GM12874 (cell line): ENCODE measurements around the gene MRTO4.

Source experiments
- TF ChIP-seq, protein P1 (sequence below): IDR thresholded peaks from 2 replicates; pipeline ENCODE4 v1.5.1; 2011; ENCODE audit warnings: low read depth, mild to moderate bottlenecking, control low read depth, low read length, moderate library complexity; ENCODE audit not compliant: insufficient read depth

Gene MRTO4

DNA sequence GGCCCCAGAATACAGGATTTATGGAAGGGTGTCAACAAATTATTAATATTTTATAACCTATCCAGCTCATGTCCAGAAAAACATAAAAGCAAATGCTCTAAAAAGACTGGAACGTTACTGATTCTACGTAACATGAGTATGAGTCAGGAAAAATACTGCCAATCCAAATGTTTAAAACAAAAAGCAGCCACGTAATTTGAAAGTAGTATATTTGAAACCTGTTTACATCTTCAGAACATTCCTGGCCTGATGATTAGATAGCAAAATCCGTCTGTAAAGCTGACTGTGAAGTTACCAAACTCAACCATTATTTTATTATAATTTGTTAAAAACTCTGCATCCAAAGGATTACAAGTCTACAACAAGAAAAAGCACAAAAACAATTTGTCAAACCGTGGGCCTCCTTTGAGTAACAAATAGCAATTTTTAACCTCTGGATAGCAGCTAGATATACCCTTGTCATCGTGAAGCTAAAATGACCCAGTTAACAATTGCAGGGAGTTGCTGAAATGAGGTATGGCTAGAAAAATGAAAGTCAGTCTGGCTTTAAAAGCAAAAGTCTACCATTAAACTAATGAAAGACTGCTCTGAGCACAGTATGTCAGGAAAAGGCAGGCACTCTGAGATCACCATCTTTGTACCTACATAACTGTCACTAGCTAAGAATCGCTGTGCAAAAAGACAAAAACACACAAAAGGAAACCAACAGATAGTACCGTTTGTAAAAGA is 42.7 kb upstream of the MRTO4 start:
- TF ChIP-seq, protein P1, sequence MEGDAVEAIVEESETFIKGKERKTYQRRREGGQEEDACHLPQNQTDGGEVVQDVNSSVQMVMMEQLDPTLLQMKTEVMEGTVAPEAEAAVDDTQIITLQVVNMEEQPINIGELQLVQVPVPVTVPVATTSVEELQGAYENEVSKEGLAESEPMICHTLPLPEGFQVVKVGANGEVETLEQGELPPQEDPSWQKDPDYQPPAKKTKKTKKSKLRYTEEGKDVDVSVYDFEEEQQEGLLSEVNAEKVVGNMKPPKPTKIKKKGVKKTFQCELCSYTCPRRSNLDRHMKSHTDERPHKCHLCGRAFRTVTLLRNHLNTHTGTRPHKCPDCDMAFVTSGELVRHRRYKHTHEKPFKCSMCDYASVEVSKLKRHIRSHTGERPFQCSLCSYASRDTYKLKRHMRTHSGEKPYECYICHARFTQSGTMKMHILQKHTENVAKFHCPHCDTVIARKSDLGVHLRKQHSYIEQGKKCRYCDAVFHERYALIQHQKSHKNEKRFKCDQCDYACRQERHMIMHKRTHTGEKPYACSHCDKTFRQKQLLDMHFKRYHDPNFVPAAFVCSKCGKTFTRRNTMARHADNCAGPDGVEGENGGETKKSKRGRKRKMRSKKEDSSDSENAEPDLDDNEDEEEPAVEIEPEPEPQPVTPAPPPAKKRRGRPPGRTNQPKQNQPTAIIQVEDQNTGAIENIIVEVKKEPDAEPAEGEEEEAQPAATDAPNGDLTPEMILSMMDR: no peak

DNA sequence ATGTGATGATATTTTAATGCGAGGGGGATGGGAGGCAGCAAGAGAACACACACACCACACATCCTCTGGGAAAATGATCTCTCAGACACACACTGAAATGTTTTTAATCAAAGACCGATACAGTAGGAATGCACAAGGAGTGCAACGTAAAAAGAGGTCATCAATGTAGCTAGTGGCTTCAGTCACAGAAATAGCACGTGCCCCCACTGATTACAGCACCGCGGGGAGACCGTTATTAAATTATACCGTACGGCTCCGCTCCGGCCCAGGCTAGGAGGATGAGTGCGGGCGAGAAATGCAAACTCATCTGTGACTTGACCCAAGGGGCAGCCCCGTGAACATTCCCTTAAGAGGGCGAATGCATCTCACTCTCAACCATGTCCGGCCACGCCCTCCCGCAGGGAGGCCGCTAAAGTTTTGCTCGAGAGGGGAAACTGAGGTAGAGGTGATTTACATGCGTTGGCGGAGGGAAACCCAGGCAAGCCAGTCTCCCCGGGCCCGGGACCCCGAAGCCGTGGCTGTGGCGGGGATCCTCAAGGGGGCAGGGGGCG is 42.1 kb upstream of the MRTO4 start:
- TF ChIP-seq, protein P1: no peak

DNA sequence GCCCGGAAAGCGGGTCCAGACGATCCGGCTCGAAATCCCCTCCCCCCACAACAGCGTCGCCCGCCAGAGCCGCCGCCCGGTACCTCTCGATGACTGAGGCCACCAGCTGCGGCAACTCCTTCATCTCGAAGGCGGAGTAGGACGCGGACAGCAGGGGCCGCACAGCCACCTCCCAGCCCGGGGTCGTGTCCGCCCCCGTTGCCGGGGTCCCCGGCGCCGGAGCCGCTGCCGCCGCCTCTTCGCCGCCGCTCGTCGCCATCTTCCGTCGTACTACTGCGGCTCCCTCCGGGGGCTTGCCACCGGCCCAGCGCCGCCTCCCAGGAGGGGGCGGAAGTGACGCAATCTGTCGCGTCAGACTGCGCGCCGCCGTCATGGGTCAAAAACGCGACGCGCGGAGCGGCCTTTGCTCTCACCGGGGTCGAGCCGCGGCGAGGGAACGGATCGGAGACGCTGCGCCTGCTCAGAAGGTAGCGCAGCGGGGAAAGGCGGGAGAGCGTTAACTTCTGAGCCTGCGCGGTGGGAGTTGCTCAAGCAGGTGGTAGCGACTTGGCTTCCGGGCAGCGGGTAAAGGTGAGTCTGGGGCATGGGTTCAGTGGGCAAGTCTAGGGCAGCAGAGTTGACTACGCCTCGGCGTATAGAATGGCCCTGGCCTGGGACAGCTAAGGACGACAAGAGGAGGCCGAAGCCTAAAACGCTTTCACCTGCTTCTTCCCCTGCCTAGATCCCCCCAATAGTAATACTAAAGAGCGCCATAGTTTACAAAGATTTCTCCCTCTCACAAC is 41.4 kb upstream of the MRTO4 start, which contains the start of gene UBR4:
Gene UBR4, minus strand, starts transcription at position 277 of the 782 bp plus-strand sequence. Its CDS starts 18 bp downstream, at position 259.
- TF ChIP-seq, protein P1: no peak

DNA sequence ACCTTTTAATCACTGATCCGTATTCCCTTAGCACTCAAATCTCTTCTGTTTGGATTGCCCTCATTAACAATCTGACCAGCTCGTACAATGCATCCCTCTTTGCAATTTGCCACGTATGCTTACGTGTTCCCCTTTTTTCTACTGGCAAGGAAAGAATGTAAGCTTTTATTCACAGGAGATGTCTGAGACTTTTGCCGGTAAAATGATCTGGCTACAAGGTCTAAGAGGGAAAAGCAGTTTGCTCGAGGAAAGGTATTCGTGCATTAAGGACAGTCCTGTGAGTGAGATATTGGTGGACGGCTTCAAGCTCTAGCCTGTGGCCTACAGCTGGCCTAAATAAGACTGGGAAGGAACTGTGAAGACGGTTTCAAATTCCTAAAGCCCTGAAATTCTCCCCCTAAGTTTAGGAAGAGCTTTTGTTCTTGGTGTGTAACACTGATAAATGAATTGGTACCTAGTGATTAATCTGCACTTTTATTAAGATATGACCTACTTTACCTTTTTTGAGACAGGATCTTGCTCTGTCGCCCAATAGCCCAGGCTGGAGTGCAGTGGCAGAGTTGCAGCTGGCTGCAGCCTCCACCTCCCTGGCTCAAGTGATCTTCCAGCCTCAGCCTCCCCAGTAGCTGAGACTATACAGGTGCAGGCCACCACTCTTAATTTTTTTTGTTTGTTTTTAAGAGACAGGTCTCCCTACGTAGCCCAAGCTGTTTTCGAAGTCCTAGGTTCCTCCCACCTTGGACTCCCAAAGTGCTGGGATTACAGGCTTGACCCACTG is 40.6 kb upstream of the MRTO4 start:
- TF ChIP-seq, protein P1: no peak

DNA sequence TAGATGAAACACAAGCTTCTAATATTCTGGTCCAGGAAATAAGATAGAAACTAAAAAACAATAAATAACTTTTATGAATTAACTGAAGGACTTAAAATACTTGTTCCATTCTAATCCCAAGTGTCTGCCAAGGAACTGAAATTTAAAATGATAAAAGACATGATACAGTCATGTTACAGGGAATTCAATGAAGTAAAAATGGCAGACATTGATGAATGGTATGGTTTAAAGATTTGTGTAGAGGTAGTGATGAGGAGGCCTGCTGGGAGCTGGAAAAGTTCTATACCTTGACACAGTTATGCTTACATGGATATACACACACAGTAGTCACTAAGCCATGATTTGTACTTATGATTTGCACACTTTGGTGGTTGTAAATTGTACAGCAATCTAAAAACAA is 39.4 kb upstream of the MRTO4 start:
- TF ChIP-seq, protein P1: no peak

DNA sequence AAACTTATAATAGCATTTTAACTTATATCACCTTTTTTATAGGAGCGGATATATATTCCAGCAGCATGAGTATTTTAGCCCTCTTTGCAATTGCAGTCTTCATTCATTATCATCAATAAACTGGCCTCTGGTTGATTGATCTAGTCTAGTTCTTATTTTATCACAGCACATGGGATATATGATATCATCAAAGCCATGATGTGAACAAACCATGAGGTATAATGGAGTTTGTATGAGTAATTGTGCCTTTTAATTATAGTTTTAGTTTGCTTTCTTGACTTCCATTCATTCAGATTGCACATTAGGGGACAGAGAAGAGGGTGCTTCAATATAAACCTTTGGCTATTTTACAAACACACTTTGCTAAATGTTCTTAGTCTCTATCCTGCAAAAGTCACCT is 38.0 kb upstream of the MRTO4 start:
- TF ChIP-seq, protein P1: no peak

DNA sequence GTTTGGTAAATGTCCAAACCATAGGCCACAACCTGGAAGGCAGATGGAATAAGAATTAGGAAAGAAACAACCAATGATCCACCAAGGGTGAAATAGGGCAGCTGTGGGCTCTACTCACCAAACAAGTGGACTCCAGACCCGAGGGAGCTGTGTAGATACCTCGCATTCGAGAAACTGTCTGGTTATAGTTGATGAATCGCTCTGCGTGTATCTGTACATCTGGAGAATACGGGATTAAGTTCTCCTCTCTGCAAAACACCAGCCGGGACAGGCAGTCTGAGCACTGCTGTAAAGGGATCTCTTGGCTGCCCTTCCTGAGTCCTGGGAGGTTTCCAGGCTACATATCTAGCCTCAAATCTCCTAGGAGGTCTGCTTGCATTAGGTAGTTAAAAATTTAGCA is 32.2 kb upstream of the MRTO4 start:
- TF ChIP-seq, protein P1: no peak
